Measurements from ENCODE around the gene RALGPS2. TPM values are rescaled to one million over a fixed set of nuclear protein-coding genes. Genes with fewer than 3 reads are reported as not detected.

RALGPS2 gene
- total RNA-seq, 2 experiments from 2014 or later: 3.3 to 3.8 TPM

Small RNA genes within 50 kb of the gene (microRNA-seq; reads per million reads assigned to microRNA genes)
- gene MIR4424 (ENCODE audit: borderline microRNAs expressed, borderline number of aligned reads, borderline replicate concordance): not detected

Other genes with a start within 250 kb of the RALGPS2 start
- not detected for gene CLEC20A, start 228.3 kb upstream of the RALGPS2 start, total RNA-seq
- not detected for gene TEX35, start 212.1 kb upstream of the RALGPS2 start, total RNA-seq
- not detected for gene ANGPTL1, start 145.8 kb downstream of the RALGPS2 start, total RNA-seq

All from activated CD4-positive, alpha-beta memory T cell treated with anti-CD3 and anti-CD28 coated beads for 36 hours (primary cell).